Left lung (tissue), 10 donors: ENCODE measurements around the gene PAIP2B. TPM values are rescaled to one million over a fixed set of nuclear protein-coding genes. Genes with fewer than 3 reads are reported as not detected.
"Not testable (repeated sequence)": the region's sequence is repeated elsewhere in the genome, so short reads cannot be mapped to it uniquely, and the experiment has no call there.

ENCODE experiments used
- ATAC-seq: fragments of 200-7000 bp; cut with Tn5 transposase; one replicate; pipeline ENCODE4 v1.9.1; 2020; ENCODE audit warnings: moderate library complexity
- DNase-seq, 4 donors: peaks; one replicate each; pipeline ENCODE4 v3.0.0-alpha.2; 2013 to 2020
- H3K27ac ChIP-seq, 2 donors: fragments of 200-600 bp; sonication (generic) in 1 of 2; one replicate each; pipeline versions ENCODE4 v1.5.0 to v1.8.0; 2020 to 2021
- H3K27me3 ChIP-seq, 2 donors: fragments of 200-600 bp; sonication (generic) in 1 of 2; one replicate each; pipeline versions ENCODE4 v1.5.0 to v1.8.0; 2020 to 2021
- H3K36me3 ChIP-seq, 2 donors: fragments of 200-600 bp; sonication (generic) in 1 of 2; one replicate each; pipeline versions ENCODE4 v1.5.0 to v1.8.0; 2020 to 2021
- H3K4me1 ChIP-seq, 2 donors: fragments of 200-600 bp; one replicate each; pipeline ENCODE4 v1.8.0; 2021
- H3K4me3 ChIP-seq, 2 donors: fragments of 200-600 bp; sonication (generic) in 1 of 2; one replicate each; pipeline versions ENCODE4 v1.5.0 to v1.8.0; 2020 to 2021; ENCODE audit warnings: mild to moderate bottlenecking in 1 of 2
- H3K9me3 ChIP-seq, 2 donors: fragments of 200-600 bp; sonication (generic) in 1 of 2; one replicate each; pipeline versions ENCODE4 v1.5.0 to v1.8.0; 2020 to 2021
- intact Hi-C, 2 donors: fragments of 100-400 bp; cut with DNase I; formaldehyde crosslinking; loops; one replicate each; pipeline versions ENCODE4 v1.11.2 to v1.14.2; 2022
- polyA plus RNA-seq, 6 donors: library from polyadenylated mRNA; unstranded; fragments of 120-200 nt; gene quantifications; one replicate each; pipeline ENCODE4 v1.2.1, GENCODE V29; 2013; ENCODE audit not compliant: insufficient read length in 6 of 6
- total RNA-seq, 2 donors: library from RNA; stranded (reverse); fragmentation: NEBNext Ultra II Directional; extraction: Animal tissue kit (Norgen Biotek cat#: 25700); gene quantifications; one replicate each; pipeline ENCODE4 v1.2.1, GENCODE V29; 2021
- TF ChIP-seq, protein P1 (sequence below), 2 donors: fragments of 200-600 bp; sonication (generic) in 1 of 2; IDR thresholded peaks; one replicate each; pipeline versions ENCODE4 v1.5.0 to v1.8.0; 2021; ENCODE audit warnings: antibody characterized with exemption in 2 of 2
- donor health status: DM: no; HTN: yes; CAD: no.
- donor health status: DM: no; HTN: no; CAD: no.

PAIP2B gene
- total and polyA plus RNA-seq, 8 donors, result 4.6 to 11.5 (median 9.7) TPM

DNA sequence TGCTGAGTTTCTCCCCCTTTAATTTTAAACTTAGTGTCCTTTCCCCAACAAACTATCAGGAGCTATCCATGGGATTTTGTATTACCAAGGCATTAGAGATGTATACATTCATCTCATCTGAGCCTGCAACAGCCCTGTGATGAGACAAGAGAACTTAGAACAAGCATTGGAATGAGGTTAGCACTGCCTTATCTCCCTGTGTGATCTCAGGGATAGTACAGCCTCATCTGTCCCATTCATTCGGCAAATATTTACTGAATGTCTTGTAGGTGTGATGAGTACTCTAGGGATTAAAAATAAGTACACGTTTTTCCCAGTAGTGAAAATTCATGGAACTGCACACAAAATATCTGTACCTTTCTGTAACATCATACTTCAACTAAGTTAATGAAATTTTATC is 45.6 kb downstream of the PAIP2B start:
- H3K36me3 ChIP-seq, result no peaks in the 10 kb centered on the region
- no peaks in the 10 kb centered on the region for H3K9me3 ChIP-seq
- H3K4me1 ChIP-seq, result no peaks in the 10 kb centered on the region
- intact Hi-C loops, result no loop called here
- DNase-seq (no peak), ATAC-seq (no peak)
- TF ChIP-seq, protein P1, sequence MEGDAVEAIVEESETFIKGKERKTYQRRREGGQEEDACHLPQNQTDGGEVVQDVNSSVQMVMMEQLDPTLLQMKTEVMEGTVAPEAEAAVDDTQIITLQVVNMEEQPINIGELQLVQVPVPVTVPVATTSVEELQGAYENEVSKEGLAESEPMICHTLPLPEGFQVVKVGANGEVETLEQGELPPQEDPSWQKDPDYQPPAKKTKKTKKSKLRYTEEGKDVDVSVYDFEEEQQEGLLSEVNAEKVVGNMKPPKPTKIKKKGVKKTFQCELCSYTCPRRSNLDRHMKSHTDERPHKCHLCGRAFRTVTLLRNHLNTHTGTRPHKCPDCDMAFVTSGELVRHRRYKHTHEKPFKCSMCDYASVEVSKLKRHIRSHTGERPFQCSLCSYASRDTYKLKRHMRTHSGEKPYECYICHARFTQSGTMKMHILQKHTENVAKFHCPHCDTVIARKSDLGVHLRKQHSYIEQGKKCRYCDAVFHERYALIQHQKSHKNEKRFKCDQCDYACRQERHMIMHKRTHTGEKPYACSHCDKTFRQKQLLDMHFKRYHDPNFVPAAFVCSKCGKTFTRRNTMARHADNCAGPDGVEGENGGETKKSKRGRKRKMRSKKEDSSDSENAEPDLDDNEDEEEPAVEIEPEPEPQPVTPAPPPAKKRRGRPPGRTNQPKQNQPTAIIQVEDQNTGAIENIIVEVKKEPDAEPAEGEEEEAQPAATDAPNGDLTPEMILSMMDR (IDR thresholded peaks at IDR 0.05), result no peak
- no peak overlapping the region for H3K4me3 ChIP-seq
- H3K27me3 ChIP-seq, result no peaks in the 10 kb centered on the region
- no peak overlapping the region for H3K27ac ChIP-seq

DNA sequence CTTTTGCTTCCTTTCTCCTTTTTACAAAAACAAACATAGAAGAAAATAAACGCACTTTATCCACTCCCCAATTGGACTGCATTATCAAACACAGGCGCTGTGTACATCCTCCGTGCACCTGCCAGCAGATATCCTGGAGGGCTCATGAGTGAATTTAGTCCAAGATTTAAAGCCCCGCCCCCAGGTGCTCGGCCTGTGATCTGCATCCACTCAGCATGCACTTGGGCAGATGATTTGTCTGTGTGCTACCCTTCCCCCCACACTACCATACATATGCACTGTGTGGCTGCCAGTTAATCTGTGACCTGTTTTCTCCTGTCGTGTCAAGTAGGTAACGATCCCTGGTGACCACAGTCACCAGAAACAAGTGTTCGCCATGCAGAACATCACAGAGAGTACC is 48.1 kb downstream of the PAIP2B start:
- intact Hi-C loops, DNase-seq, H3K36me3 ChIP-seq, H3K9me3 ChIP-seq, H3K4me1 ChIP-seq, H3K4me3 ChIP-seq, ATAC-seq, H3K27me3 ChIP-seq, H3K27ac ChIP-seq: not testable (repeated sequence)

GRCh38 chr2:71174207-71174606 is 52.7 kb downstream of the PAIP2B start:
- TF ChIP-seq, protein P1 (IDR thresholded peaks at IDR 0.05), result no peak
- no peak for ATAC-seq
- Histone ChIP-seq H3K27me3 (no peaks in the 10 kb centered on the region), H3K27ac (no peak overlapping the region), H3K4me3 (no peak overlapping the region), H3K9me3 (no peaks in the 10 kb centered on the region), H3K36me3 (no peaks in the 10 kb centered on the region), H3K4me1 (no peaks in the 10 kb centered on the region)
- intact Hi-C loops, result no loop called here
- no peak for DNase-seq

GRCh38 chr2:71173096-71173495 is 53.8 kb downstream of the PAIP2B start:
- Histone ChIP-seq H3K9me3 (no peaks in the 10 kb centered on the region), H3K36me3 (no peaks in the 10 kb centered on the region), H3K27ac (no peak overlapping the region), H3K4me3 (no peak overlapping the region), H3K27me3 (no peaks in the 10 kb centered on the region), H3K4me1 (no peaks in the 10 kb centered on the region)
- TF ChIP-seq, protein P1 (IDR thresholded peaks at IDR 0.05), result no peak
- no peak for DNase-seq
- ATAC-seq, result no peak
- intact Hi-C loops, result no loop called here

DNA sequence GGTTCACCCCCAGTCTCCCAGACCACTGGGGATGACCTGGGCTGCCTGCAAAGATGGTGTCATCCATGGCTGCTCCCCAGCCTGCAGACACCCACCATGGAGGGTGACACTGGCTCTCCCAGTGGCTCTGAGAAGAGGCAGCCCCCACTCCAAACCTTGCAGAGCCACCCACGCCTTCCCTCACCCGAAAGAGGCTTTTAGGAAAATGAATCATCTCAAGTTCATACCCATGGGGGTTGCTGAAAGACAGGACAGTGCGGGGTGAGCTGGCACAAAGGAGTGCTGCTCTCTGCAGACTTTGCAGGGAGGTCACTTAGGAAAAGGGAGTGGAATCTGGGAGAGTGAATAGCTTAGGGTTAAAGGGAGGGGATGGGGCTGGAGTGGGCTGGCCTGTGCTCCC is 60.1 kb downstream of the PAIP2B start:
- no peaks in the 10 kb centered on the region for H3K27me3 ChIP-seq
- DNase-seq (no peak), ATAC-seq (no peak)
- H3K4me3 ChIP-seq, result no peak overlapping the region
- H3K27ac ChIP-seq, result no peak overlapping the region
- no peaks in the 10 kb centered on the region for H3K4me1 ChIP-seq
- H3K9me3 ChIP-seq, result no peaks in the 10 kb centered on the region
- TF ChIP-seq, protein P1 (IDR thresholded peaks at IDR 0.05), result no peak
- intact Hi-C loops, result no loop called here
- H3K36me3 ChIP-seq, result no peaks in the 10 kb centered on the region

GRCh38 chr2:71157124-71157793 is 69.6 kb downstream of the PAIP2B start:
- Histone ChIP-seq H3K36me3 (no peaks in the 10 kb centered on the region), H3K27me3 (peaks cover 0 to 11% of the 10 kb centered on the region in 2 donors), H3K27ac (no peak overlapping the region), H3K9me3 (no peaks in the 10 kb centered on the region), H3K4me1 (peaks cover 0 to 8% of the 10 kb centered on the region in 2 donors), H3K4me3 (no peak overlapping the region)
- DNase-seq (peak in 3 of 4 donors; percentile 25 to 57 (median 45)), ATAC-seq (peak; percentile 84)
- TF ChIP-seq, protein P1 (IDR thresholded peaks at IDR 0.05), result peak; percentile 49 to 64
- intact Hi-C loops, result no loop called here
